Prostate gland (tissue), 2 donors: ENCODE data around the gene MARF1. TPM values are rescaled to one million over a fixed set of nuclear protein-coding genes. Genes with fewer than 3 reads are reported as not detected.

Source experiments
- DNase-seq: peaks from one replicate; pipeline ENCODE4 v3.0.0-alpha.2; 2019; ENCODE audit warnings: low spot score
- H3K27ac ChIP-seq, 2 donors: fragments of 200-600 bp; sonication (generic); 2 replicates each; pipeline ENCODE4 v1.5.1; 2017 to 2019
- H3K27me3 ChIP-seq: fragments of 200-600 bp; sonication (generic); replicated peaks from 2 replicates; pipeline ENCODE4 v1.5.1; 2019; ENCODE audit not compliant: insufficient read depth
- H3K36me3 ChIP-seq, 2 donors: fragments of 200-600 bp; sonication (generic); 1 replicate in 1 of 2; 2 replicates in 1 of 2; pipeline versions ENCODE4 v1.5.1 to v1.8.1; 2017 to 2019
- H3K4me1 ChIP-seq: fragments of 200-600 bp; sonication (generic); replicated peaks from 2 replicates; pipeline ENCODE4 v1.5.1; 2019
- H3K4me3 ChIP-seq, 2 donors: fragments of 200-600 bp; sonication (generic); 2 replicates each; pipeline ENCODE4 v1.5.1; 2017 to 2019
- H3K9me3 ChIP-seq: fragments of 200-600 bp; sonication (generic); 2 replicates; pipeline ENCODE4 v1.5.1; 2017
- POLR2A ChIP-seq: fragments of 450-650 bp; IDR thresholded peaks from one replicate; pipeline ENCODE4 v1.6.1; 2016; ENCODE audit warnings: antibody characterized with exemption, mild to moderate bottlenecking
- POLR2AphosphoS5 ChIP-seq: sonication (generic); formaldehyde crosslinking; IDR thresholded peaks from one replicate; pipeline ENCODE4 v1.6.1; 2017; ENCODE audit warnings: antibody characterized with exemption
- WGBS: methylation state at CpG from one replicate; pipeline ENCODE4 v1.1.5; 2018; 5-methylcytosine and 5-hydroxymethylcytosine counted together
- intact Hi-C: fragments of 100-400 bp; cut with DNase I; formaldehyde crosslinking; loops from one replicate; pipeline ENCODE4 v1.14.2; 2022
- total RNA-seq, 2 donors: library from RNA; depleted of rRNA; stranded (reverse); fragments of >200 nt; gene quantifications; one replicate each; pipeline ENCODE4 v1.1.0, GENCODE V29; 2016
- TF ChIP-seq, protein P1 (sequence below), 4 experiments: fragments of 200-600 bp in 2 of 4; fragments of 450-650 bp in 2 of 4; sonication (generic) in 2 of 4; IDR thresholded peaks; 1 replicate in 3 of 4; 2 replicates in 1 of 4; pipeline ENCODE4 v1.5.1; 2016 to 2019; ENCODE audit warnings: antibody characterized with exemption in 4 of 4, mild to moderate bottlenecking in 2 of 4, moderate library complexity in 2 of 4

The MARF1 gene
- total RNA-seq, 2 donors from 2014 or later: 33.3 to 54.2 TPM

DNA sequence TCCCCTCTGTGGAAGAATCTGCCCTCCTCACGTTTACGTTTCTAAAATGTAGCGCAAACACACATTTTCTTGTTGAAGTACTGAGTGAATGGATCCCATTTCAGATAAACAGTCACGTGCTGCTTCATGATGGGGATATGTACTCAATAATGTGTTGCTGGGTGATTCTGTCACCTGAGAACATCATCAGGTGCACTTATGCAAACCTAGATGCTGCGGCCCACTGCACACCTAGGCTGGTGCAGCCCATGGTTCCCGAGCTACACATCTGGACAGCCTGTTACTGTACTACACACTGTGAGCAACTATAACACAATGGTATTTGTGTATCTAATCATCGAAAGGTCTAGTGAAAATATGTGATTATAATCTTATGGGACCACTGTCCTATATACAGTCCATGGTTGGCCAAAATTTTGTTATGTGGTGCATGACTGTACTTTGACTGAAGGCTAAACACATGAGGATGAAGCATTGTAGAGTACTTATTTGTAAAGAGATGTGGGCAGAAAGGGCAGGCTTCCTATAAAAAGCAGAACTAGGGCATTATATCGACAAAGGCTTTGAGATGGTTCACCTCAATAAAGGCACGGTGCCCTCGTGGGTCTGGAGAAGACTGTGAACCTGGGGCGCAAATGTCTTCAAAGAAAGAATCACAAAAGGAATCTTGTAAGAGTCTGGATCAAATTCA lies 26.3 kb downstream of the MARF1 start:
- no peak for DNase-seq
- TF ChIP-seq POLR2AphosphoS5 (no peak), POLR2A (no peak)
- TF ChIP-seq, protein P1, sequence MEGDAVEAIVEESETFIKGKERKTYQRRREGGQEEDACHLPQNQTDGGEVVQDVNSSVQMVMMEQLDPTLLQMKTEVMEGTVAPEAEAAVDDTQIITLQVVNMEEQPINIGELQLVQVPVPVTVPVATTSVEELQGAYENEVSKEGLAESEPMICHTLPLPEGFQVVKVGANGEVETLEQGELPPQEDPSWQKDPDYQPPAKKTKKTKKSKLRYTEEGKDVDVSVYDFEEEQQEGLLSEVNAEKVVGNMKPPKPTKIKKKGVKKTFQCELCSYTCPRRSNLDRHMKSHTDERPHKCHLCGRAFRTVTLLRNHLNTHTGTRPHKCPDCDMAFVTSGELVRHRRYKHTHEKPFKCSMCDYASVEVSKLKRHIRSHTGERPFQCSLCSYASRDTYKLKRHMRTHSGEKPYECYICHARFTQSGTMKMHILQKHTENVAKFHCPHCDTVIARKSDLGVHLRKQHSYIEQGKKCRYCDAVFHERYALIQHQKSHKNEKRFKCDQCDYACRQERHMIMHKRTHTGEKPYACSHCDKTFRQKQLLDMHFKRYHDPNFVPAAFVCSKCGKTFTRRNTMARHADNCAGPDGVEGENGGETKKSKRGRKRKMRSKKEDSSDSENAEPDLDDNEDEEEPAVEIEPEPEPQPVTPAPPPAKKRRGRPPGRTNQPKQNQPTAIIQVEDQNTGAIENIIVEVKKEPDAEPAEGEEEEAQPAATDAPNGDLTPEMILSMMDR (IDR thresholded peaks at IDR 0.05): no peak
- H3K4me3 ChIP-seq: no peak overlapping the region
- H3K4me1 ChIP-seq: no peaks in the 10 kb centered on the region
- no peak overlapping the region for H3K27ac ChIP-seq
- WGBS: 91% methylated on average over 11 of the region's 11 CpGs
- H3K27me3 ChIP-seq: no peaks in the 10 kb centered on the region
- intact Hi-C loops: no loop called here
- no peaks in the 10 kb centered on the region for H3K9me3 ChIP-seq
- peaks cover 0 to 9% of the 10 kb centered on the region in 2 donors for H3K36me3 ChIP-seq

DNA sequence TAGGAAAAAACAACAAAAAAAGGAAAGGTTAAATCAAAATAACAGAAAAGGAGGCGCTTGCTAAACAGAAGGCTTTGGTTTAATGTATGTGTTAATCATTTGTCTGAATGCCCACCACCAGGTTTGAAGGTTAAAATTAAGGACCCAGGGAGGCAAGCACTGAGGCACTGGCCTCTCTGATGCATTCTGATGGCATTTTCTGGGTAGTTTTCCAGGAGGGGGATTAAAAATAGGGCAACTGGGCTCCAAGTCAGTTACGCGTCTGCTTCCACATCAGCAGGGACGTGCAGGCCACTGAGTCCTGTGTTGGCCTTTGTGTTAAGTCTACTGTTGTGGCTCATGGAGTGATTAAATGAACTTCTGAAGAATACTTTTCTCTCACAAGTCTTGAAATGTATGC lies 26.9 kb downstream of the MARF1 start:
- intact Hi-C loops: no loop called here
- no peaks in the 10 kb centered on the region for H3K4me1 ChIP-seq
- DNase-seq: no peak
- no peaks in the 10 kb centered on the region for H3K9me3 ChIP-seq
- H3K27me3 ChIP-seq: no peaks in the 10 kb centered on the region
- no peak overlapping the region for H3K27ac ChIP-seq
- H3K4me3 ChIP-seq: no peak overlapping the region
- TF ChIP-seq POLR2A (no peak), POLR2AphosphoS5 (no peak)
- TF ChIP-seq, protein P1 (IDR thresholded peaks at IDR 0.05): no peak
- 94% methylated on average over 4 of the region's 4 CpGs for WGBS
- H3K36me3 ChIP-seq: peaks cover 0 to 9% of the 10 kb centered on the region in 2 donors

DNA sequence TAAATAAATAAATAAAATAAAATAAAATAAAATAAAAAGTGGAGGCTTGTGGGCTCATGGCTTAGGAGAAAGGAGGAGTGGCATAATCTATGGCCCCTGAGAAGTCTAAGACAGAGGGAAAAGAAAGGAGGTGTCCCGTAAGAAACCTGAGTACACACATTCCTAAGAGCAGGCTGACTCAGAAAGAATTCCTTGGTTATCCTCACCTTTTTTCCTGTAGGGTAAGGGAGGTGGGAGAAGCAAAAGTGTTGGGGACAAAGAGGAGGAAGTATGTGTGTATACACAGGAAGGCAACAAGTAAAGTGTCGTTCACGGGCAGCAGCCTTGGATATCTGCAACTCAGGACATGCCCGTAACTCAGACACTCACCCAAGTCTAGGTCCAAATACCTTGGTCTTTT lies 29.3 kb downstream of the MARF1 start:
- 77% methylated on average over 4 of the region's 4 CpGs for WGBS
- no peaks in the 10 kb centered on the region for H3K27me3 ChIP-seq
- no peaks in the 10 kb centered on the region for H3K4me1 ChIP-seq
- DNase-seq: no peak
- no peak overlapping the region for H3K27ac ChIP-seq
- H3K9me3 ChIP-seq: no peaks in the 10 kb centered on the region
- H3K36me3 ChIP-seq: peaks cover 0 to 9% of the 10 kb centered on the region in 2 donors
- H3K4me3 ChIP-seq: no peak overlapping the region
- TF ChIP-seq POLR2AphosphoS5 (no peak), POLR2A (no peak)
- TF ChIP-seq, protein P1 (IDR thresholded peaks at IDR 0.05): no peak
- intact Hi-C loops: no loop called here

DNA sequence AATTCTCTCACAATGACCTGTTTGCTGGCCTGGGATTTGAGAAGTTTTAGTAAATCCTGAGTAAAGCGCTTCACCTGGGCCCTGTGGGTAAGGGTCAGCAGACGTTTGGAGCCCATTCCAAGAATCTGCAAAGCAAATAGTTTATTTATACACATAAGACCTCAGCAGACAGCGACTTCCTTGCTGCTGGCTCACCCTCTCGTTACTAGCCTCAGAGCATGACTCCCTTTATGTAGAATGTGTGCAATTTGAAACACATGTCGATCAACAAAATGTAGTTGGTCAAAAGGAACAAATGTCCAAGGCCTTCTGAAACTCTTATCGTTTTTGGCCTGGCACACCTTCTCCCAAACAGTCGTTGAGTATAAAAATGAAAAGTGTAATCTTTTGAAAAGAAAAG lies 31.3 kb downstream of the MARF1 start:
- H3K36me3 ChIP-seq: peaks cover 0 to 3% of the 10 kb centered on the region in 2 donors

More for the DNA sequence above, 31.3 kb downstream of the MARF1 start:
- DNase-seq: no peak
- Histone ChIP-seq H3K9me3 (no peaks in the 10 kb centered on the region), H3K4me1 (no peaks in the 10 kb centered on the region), H3K4me3 (no peak overlapping the region), H3K27me3 (no peaks in the 10 kb centered on the region), H3K27ac (no peak overlapping the region)
- intact Hi-C loops: no loop called here
- WGBS: 89% methylated on average over 7 of the region's 7 CpGs
- TF ChIP-seq POLR2A (no peak), POLR2AphosphoS5 (no peak)
- TF ChIP-seq, protein P1 (IDR thresholded peaks at IDR 0.05): no peak
